ENCODE measurements around the gene ZNF407.
"Not testable (repeated sequence)": the region's sequence is repeated elsewhere in the genome, so short reads cannot be mapped to it uniquely, and the experiment has no call there.

Gene ZNF407

DNA sequence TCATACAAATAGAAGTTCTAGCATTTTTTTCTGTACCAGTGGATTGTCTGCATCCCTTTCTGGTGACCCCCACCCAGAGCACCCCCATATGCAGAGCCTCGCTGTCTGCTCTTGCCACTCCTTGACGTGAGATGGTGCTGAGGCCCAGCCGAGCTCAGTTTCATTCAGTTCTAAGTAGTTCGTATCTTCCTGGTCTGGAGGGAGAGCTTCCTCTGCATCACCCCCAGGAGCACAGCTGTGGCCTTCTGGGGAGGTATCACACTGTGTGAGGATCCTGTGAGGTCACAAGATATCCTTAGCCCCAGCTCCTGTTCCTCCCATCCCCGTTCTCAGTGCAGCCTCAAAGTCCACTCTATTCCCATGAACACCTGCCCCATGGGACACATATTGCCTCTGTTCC is 478.6 kb downstream of the ZNF407 start:
- no peak for DNase-seq (ENCODE audit: low read depth)
- no peak overlapping the region for H3K4me3 ChIP-seq (ENCODE audit: low read depth, low read length)
- in situ Hi-C loops (cut with HindIII; ENCODE audit: low sequenced_read_pairs): no loop called here
- TF ChIP-seq, protein P1, sequence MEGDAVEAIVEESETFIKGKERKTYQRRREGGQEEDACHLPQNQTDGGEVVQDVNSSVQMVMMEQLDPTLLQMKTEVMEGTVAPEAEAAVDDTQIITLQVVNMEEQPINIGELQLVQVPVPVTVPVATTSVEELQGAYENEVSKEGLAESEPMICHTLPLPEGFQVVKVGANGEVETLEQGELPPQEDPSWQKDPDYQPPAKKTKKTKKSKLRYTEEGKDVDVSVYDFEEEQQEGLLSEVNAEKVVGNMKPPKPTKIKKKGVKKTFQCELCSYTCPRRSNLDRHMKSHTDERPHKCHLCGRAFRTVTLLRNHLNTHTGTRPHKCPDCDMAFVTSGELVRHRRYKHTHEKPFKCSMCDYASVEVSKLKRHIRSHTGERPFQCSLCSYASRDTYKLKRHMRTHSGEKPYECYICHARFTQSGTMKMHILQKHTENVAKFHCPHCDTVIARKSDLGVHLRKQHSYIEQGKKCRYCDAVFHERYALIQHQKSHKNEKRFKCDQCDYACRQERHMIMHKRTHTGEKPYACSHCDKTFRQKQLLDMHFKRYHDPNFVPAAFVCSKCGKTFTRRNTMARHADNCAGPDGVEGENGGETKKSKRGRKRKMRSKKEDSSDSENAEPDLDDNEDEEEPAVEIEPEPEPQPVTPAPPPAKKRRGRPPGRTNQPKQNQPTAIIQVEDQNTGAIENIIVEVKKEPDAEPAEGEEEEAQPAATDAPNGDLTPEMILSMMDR (IDR thresholded peaks at IDR 0.05; ENCODE audit: low read depth, low read length, missing control alignments): no peak

DNA sequence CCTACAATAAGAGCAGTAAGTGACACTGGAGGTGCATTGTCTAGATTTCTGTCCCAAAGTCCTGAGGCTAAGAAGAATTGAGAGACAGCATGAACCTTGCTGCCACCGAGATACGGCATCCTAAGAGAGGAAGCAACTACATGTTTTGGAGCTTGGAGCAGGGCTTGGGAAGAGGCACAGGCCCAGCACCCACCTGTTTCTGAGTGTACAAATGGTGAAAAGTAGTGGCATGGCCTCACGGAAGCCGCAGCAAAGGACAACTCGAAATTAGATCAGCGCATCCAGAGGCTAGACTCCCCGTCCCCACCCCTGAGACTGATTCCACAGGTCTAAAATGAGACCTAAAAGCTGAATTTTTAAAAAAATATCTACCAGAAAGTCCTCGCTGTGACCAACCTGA is 483.8 kb downstream of the ZNF407 start:
- in situ Hi-C loops (cut with HindIII; ENCODE audit: low sequenced_read_pairs): no loop called here
- TF ChIP-seq, protein P1 (IDR thresholded peaks at IDR 0.05; ENCODE audit: low read depth, low read length, missing control alignments): no peak

DNA sequence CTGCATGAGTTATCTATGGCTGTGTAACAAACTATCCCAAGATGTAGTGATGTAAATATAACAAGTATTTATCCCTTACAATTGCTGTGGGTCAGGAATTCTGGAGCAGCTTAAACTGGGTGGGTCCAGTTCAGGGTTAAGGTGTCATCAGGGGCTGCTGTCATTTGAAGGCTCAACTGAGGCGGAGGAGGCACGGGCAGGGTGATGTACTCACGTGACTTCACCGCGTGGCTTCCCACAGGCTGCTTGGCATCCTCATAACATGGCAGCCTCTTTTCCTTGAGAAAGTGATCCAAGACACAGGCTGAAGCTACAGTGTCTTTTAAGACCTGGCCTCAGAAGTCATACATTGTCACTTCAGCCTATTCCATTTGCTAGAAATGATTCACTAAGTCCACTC is 485.5 kb downstream of the ZNF407 start:
- in situ Hi-C loops (cut with HindIII; ENCODE audit: low sequenced_read_pairs): no loop called here
- no peak overlapping the region for H3K4me3 ChIP-seq (ENCODE audit: low read depth, low read length)
- TF ChIP-seq, protein P1 (IDR thresholded peaks at IDR 0.05; ENCODE audit: low read depth, low read length, missing control alignments): no peak
- DNase-seq (ENCODE audit: low read depth): no peak

More for the DNA sequence above, 483.8 kb downstream of the ZNF407 start:
- H3K4me3 ChIP-seq (ENCODE audit: low read depth, low read length): no peak overlapping the region
- DNase-seq (ENCODE audit: low read depth): no peak

DNA sequence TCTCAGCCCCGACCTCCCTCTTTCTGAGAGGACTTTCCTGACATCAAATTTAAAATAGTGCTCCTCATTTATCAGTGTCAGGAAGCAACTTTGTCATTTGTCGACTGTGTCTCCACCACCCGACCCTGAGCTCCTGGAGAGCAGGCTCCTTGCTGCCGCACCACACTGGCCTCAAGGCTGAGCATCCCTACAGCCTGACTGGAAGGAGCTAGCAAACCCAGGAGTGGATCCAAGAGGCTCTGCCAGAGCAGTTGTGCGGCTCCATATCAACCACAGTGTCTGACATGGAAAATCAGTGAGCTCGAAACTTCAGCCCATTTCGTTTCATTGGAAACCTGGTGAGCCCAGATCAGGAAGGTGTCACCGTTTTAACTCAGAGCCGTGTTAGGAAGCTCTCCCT is 486.1 kb downstream of the ZNF407 start:
- in situ Hi-C loops (cut with HindIII; ENCODE audit: low sequenced_read_pairs): no loop called here
- no peak for DNase-seq (ENCODE audit: low read depth)
- H3K4me3 ChIP-seq (ENCODE audit: low read depth, low read length): no peak overlapping the region
- TF ChIP-seq, protein P1 (IDR thresholded peaks at IDR 0.05; ENCODE audit: low read depth, low read length, missing control alignments): no peak

DNA sequence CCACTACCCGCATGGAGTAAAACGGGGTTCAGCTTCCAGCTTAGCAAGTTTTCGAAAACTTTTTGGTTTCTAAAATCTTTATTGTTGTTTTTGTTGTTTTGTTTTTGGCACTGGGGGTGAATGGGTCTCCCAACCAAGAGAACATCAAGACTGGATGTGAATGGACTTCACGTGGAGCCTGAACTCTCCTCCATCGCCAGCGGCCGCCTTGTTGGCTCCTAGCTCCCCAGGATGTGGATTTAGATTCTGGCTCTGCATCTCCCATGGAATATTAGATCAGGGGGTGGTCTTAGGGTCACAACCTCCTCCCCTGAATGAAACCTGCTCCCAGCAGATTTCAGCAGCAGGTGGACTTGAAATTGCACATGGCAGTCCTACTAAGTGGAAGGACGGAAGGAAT is 488.0 kb downstream of the ZNF407 start:
- in situ Hi-C loops (cut with HindIII; ENCODE audit: low sequenced_read_pairs); DNase-seq (ENCODE audit: low read depth); H3K4me3 ChIP-seq (ENCODE audit: low read depth, low read length): not testable (repeated sequence)

DNA sequence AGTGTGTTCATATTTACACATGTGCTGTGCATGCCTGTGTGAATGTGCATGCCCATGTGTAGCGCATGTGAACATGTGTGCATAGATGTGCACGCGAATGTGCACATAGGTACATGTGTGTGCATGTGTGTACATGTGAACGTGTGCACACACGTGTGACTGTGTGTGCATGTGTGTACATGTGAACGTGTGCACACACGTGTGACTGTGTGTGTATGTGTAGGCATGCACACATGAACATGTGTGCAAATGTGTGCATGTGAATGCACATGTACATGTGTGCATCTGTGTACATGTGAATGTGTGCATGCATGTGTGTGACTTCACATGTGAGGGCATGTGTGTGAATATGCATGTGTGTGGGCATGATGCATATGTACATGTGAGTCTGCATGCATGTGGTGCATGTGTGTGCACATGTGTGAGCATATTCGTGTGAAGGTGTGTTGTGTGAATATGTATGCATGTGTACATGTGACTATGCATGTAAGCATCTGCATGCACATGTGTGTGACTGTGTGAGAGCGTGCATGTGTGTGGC is 488.9 kb downstream of the ZNF407 start:
- DNase-seq (ENCODE audit: low read depth): no peak
- in situ Hi-C loops (cut with HindIII; ENCODE audit: low sequenced_read_pairs): no loop called here
- TF ChIP-seq, protein P1 (IDR thresholded peaks at IDR 0.05; ENCODE audit: low read depth, low read length, missing control alignments): no peak
- H3K4me3 ChIP-seq (ENCODE audit: low read depth, low read length): no peak overlapping the region

DNA sequence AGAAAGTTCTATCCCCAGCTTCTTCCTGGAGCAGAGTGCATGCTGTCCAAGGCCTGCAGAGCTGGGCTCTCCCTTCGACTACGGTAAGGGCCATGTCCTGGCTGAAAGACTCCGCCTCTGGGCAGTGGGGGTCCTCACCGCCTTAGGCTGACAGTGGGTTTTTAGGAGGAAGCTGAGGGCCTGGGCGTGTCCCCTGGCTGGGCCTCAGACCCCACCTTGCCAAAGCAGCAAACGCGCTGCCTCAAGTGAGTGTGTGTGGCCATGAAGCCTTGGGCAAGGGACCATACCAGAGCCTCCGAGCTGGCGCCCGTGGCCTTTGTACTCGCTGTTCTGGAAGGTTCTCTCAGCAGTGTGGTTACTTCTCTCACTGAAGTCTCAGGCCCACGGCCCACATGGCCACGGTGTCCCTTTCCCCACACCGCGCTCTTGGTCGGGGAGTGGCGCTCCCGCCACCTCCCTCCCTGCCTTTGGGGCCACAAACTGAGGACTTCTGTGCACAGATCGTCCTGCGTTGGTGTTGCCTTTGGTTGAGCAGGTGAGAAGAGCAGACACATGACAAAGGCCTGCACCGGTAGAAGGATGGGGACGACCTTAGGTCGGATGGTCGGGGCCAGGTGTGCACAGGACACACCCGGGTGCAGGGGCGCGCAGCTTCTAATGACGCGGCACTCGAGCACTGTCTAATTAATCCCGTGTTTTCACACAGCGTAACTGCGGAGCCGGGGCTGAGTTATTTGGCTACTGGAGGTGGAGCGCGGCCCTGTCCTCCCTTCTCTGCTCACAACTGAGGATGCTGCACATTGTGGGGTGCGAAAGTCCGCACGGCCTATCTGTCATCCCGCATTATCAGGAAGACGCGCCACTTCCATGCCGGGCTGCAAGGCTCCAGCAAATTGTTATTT is 489.7 kb downstream of the ZNF407 start:
- H3K4me3 ChIP-seq (ENCODE audit: low read depth, low read length): no peak overlapping the region
- no peak for DNase-seq (ENCODE audit: low read depth)
- TF ChIP-seq, protein P1 (IDR thresholded peaks at IDR 0.05; ENCODE audit: low read depth, low read length, missing control alignments): no peak
- in situ Hi-C loops (cut with HindIII; ENCODE audit: low sequenced_read_pairs): no loop called here
